B cell (primary cell): ENCODE results near the gene RABAC1. TPM values are rescaled to one million over a fixed set of nuclear protein-coding genes. Genes with fewer than 3 reads are reported as not detected.

Experiments used
- ATAC-seq: fragments of 200-7000 bp; cut with Tn5 transposase; one replicate; pipeline ENCODE4 v1.10.0; 2021; ENCODE audit warnings: low read depth, mild to moderate bottlenecking, moderate number of reproducible peaks, moderate library complexity
- CTCF ChIA-PET: fragments of 350-600 bp; sonication (Branson Sonifier 250); formaldehyde crosslinking; loops from one replicate; lab custom pipeline; 2021; ENCODE audit warnings: antibody characterized with exemption, inconsistent platforms; lab: Charles Lee
- POLR2A ChIA-PET: fragments of 350-600 bp; sonication (Branson Sonifier 250); formaldehyde crosslinking; loops from one replicate; lab custom pipeline; 2021; ENCODE audit warnings: antibody characterized with exemption; lab: Charles Lee
- DNase-seq: peaks from one replicate; pipeline ENCODE4 v3.0.0; 2013
- H2AFZ ChIP-seq: 2 replicates; pipeline ENCODE4 v1.6.1; 2012; ENCODE audit warnings: mild to moderate bottlenecking, low read depth, low read length; ENCODE audit not compliant: insufficient read depth, poor library complexity, severe bottlenecking
- H3K27ac ChIP-seq, 2 donors: 1 replicate in 1 of 2; 2 replicates in 1 of 2; pipeline ENCODE4 v1.5.1; 2012 to 2013; ENCODE audit warnings: low read length in 2 of 2, mild to moderate bottlenecking in 2 of 2, moderate library complexity in 1 of 2
- H3K27me3 ChIP-seq, 4 experiments: fragments of 200-600 bp in 1 of 4; sonication (generic) in 1 of 4; replicated peaks in 1 of 4; 1 replicate in 2 of 4; 2 replicates in 2 of 4; pipeline versions ENCODE4 v1.6.1 to v1.7.0; 2013 to 2016; ENCODE audit warnings: low read length in 3 of 4, mild to moderate bottlenecking in 2 of 4, mixed read lengths in 1 of 4, moderate library complexity in 1 of 4; ENCODE audit not compliant: insufficient read depth in 4 of 4, control insufficient read depth in 3 of 4; ENCODE audit errors: control extremely low read depth in 1 of 4
- H3K36me3 ChIP-seq, 2 experiments: replicated peaks in 1 of 2; 1 replicate in 1 of 2; 2 replicates in 1 of 2; pipeline versions ENCODE4 v1.6.1 to v1.7.1; 2013; ENCODE audit warnings: low read length in 1 of 2; ENCODE audit not compliant: insufficient read depth in 2 of 2, control insufficient read depth in 1 of 2; ENCODE audit errors: control extremely low read depth in 1 of 2, extremely low read depth in 1 of 2
- H3K4me1 ChIP-seq, 2 donors: fragments of 200-600 bp in 1 of 2; sonication (generic) in 1 of 2; 1 replicate in 1 of 2; 2 replicates in 1 of 2; pipeline versions ENCODE4 v1.5.1 to v1.6.1; 2013 to 2017; ENCODE audit warnings: low read length in 2 of 2; ENCODE audit not compliant: control insufficient read depth in 2 of 2, insufficient read depth in 2 of 2
- H3K4me2 ChIP-seq: replicated peaks from 2 replicates; pipeline ENCODE3; 2012; ENCODE audit warnings: mild to moderate bottlenecking, low read depth, low read length; ENCODE audit not compliant: poor library complexity, severe bottlenecking
- H3K4me3 ChIP-seq, 5 experiments: fragments of 200-600 bp in 1 of 5; sonication (generic) in 1 of 5; 1 replicate in 3 of 5; 2 replicates in 2 of 5; pipeline versions ENCODE4 v1.5.1 to v1.7.0; 2011 to 2016; ENCODE audit warnings: low read length in 4 of 5, mild to moderate bottlenecking in 4 of 5, low read depth in 2 of 5, control low read depth in 1 of 5, moderate library complexity in 1 of 5; ENCODE audit not compliant: insufficient read depth in 1 of 5; ENCODE audit errors: control extremely low read depth in 1 of 5, extremely low read depth in 1 of 5
- H3K79me2 ChIP-seq: fragments of 200-600 bp; sonication (generic); one replicate; pipeline ENCODE4 v1.6.0; 2016; ENCODE audit warnings: low read length; ENCODE audit not compliant: control insufficient read depth, insufficient read depth
- H3K9ac ChIP-seq: fragments of 200-600 bp; sonication (generic); 2 replicates; pipeline ENCODE4 v1.6.1; 2017; ENCODE audit warnings: mild to moderate bottlenecking, low read length, moderate library complexity
- H3K9me3 ChIP-seq, 3 donors: one replicate each; pipeline versions ENCODE4 v1.6.1 to v1.7.1; 2013; ENCODE audit warnings: low read length in 2 of 3; ENCODE audit not compliant: control insufficient read depth in 2 of 3, insufficient read depth in 1 of 3; ENCODE audit errors: control extremely low read depth in 1 of 3
- H4K20me1 ChIP-seq: 2 replicates; pipeline ENCODE4 v1.6.0; 2012; ENCODE audit warnings: mild to moderate bottlenecking, low read length; ENCODE audit not compliant: insufficient read depth, control insufficient read depth, poor library complexity, severe bottlenecking
- H3K27ac Mint-ChIP-seq: one replicate; pipeline ENCODE4 v1.8.0; 2021; ENCODE audit warnings: mixed read lengths
- H3K27me3 Mint-ChIP-seq: one replicate; pipeline ENCODE4 v1.8.0; 2021; ENCODE audit warnings: mixed read lengths
- H3K4me1 Mint-ChIP-seq: one replicate; pipeline ENCODE4 v1.8.0; 2021; ENCODE audit warnings: mixed read lengths
- H3K4me3 Mint-ChIP-seq: one replicate; pipeline ENCODE4 v1.8.0; 2021; ENCODE audit warnings: mixed read lengths
- H3K9me3 Mint-ChIP-seq: one replicate; pipeline ENCODE4 v1.8.0; 2022; ENCODE audit warnings: mixed read lengths; ENCODE audit not compliant: insufficient read depth
- EZH2 ChIP-seq: IDR thresholded peaks from 2 replicates; pipeline ENCODE4 v1.6.1; 2012; ENCODE audit warnings: borderline replicate concordance, low read depth, mild to moderate bottlenecking, moderate library complexity, low read length; ENCODE audit not compliant: insufficient read depth, poor library complexity, severe bottlenecking
- WGBS: methylation state at CpG from one replicate; pipeline ENCODE4 v1.1.5; 2013; ENCODE audit warnings: missing lambda C conversion rate; ENCODE audit not compliant: insufficient coverage; 5-methylcytosine and 5-hydroxymethylcytosine counted together
- intact Hi-C: fragments of 100-400 bp; cut with micrococcal nuclease; formaldehyde crosslinking; loops from one replicate; pipeline ENCODE4 v1.10.0; 2022
- polyA plus RNA-seq: library from polyadenylated mRNA; depleted of rRNA; stranded (reverse); fragments of >200 nt; gene quantifications from 2 replicates; pipeline ENCODE4 v1.2.3, GENCODE V29; 2012
- total RNA-seq, 2 donors: library from RNA; stranded (reverse); fragments of 120-200 nt in 1 of 2; gene quantifications; 1 replicate in 1 of 2; 2 replicates in 1 of 2; pipeline versions ENCODE4 v1.2.3 to v1.2.4, GENCODE V29; 2013 to 2022
- TF ChIP-seq, protein P1 (sequence below): fragments of 200-600 bp; IDR thresholded peaks from one replicate; pipeline ENCODE4 v1.8.0; 2022; ENCODE audit warnings: antibody characterized with exemption, mild to moderate bottlenecking

The RABAC1 gene
- total and polyA plus RNA-seq, 2 donors (not counting 1 experiment from before 2014, with no cell fraction given) = 146 to 190 TPM

GRCh38 chr19:41910240-41910991 lies 48.7 kb downstream of the RABAC1 start:
- Mint-ChIP-seq H3K4me3 (no peak overlapping the region), H3K27ac (peak overlapping the region; percentile 59), H3K9me3 (no peaks in the 10 kb centered on the region), H3K27me3 (peaks cover 18% of the 10 kb centered on the region), H3K4me1 (peaks cover 39% of the 10 kb centered on the region)
- H3K36me3 ChIP-seq = peaks cover 0 to 19% of the 10 kb centered on the region in 2 experiments
- peaks cover 78% of the 10 kb centered on the region for H4K20me1 ChIP-seq
- ChIA-PET CTCF (interaction anchor here (1.1 to 2.0 kb wide), 3 partner anchors 21 to 47 kb away, joined by 3 to 7 read pairs (median 4); no protein-coding TSS in a partner anchor), POLR2A (interaction anchor here (1.0 kb wide), 1 partner anchor 27 kb away, joined by 4 read pairs; no protein-coding TSS in a partner anchor)
- 86% methylated on average over 12 of the region's 12 CpGs for WGBS
- no peak for DNase-seq
- peaks cover 32 to 37% of the 10 kb centered on the region in 2 donors for H3K4me1 ChIP-seq
- no peak overlapping the region for H3K9ac ChIP-seq
- no peak for ATAC-seq
- H3K4me3 ChIP-seq = no peak overlapping the region
- no peak overlapping the region for H2AFZ ChIP-seq
- intact Hi-C loops = no loop called here
- H3K79me2 ChIP-seq = no peaks in the 10 kb centered on the region
- peaks cover 0 to 11% (median 0%) of the 10 kb centered on the region in 3 donors for H3K9me3 ChIP-seq
- no peak overlapping the region for H3K4me2 ChIP-seq
- no peak overlapping the region for H3K27ac ChIP-seq
- no peak for TF ChIP-seq EZH2
- TF ChIP-seq, protein P1, sequence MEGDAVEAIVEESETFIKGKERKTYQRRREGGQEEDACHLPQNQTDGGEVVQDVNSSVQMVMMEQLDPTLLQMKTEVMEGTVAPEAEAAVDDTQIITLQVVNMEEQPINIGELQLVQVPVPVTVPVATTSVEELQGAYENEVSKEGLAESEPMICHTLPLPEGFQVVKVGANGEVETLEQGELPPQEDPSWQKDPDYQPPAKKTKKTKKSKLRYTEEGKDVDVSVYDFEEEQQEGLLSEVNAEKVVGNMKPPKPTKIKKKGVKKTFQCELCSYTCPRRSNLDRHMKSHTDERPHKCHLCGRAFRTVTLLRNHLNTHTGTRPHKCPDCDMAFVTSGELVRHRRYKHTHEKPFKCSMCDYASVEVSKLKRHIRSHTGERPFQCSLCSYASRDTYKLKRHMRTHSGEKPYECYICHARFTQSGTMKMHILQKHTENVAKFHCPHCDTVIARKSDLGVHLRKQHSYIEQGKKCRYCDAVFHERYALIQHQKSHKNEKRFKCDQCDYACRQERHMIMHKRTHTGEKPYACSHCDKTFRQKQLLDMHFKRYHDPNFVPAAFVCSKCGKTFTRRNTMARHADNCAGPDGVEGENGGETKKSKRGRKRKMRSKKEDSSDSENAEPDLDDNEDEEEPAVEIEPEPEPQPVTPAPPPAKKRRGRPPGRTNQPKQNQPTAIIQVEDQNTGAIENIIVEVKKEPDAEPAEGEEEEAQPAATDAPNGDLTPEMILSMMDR = no peak
- peaks cover 0 to 31% (median 19%) of the 10 kb centered on the region in 4 experiments for H3K27me3 ChIP-seq

DNA sequence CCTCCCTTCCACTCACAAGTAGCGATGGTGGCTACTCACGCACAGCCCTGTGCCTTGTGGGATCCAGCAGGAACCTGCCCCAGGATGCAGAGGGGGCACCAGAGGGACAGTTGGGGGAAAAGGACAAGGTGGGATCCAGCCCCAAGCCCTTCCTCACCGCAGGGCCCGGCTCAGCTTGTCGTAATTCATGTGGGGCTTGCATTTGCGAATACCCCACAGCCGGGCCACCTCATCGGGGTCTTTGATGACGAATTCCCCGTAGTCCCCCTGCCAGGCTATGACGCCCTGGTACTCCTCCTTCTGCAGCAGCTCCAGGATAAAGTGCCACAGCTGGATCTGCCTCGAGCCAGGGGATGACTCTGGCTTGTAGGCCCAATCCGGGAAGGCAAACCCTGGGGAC lies 49.4 kb downstream of the RABAC1 start:
- peaks cover 0 to 27% of the 10 kb centered on the region in 2 experiments for H3K36me3 ChIP-seq
- H3K9ac ChIP-seq = no peak overlapping the region
- 83% methylated on average over 11 of the region's 13 CpGs for WGBS
- ChIA-PET POLR2A (interaction anchor here (1.0 kb wide), 1 partner anchor 26 kb away, joined by 4 read pairs; no protein-coding TSS in a partner anchor), CTCF (no interaction called here)
- peaks cover 0 to 26% (median 15%) of the 10 kb centered on the region in 4 experiments for H3K27me3 ChIP-seq
- H3K27ac ChIP-seq = no peak overlapping the region
- no peaks in the 10 kb centered on the region for H3K79me2 ChIP-seq
- TF ChIP-seq, protein P1 = no peak
- no peak for TF ChIP-seq EZH2
- H2AFZ ChIP-seq = no peak overlapping the region
- H3K4me3 ChIP-seq = no peak overlapping the region
- Mint-ChIP-seq H3K27me3 (peaks cover 18% of the 10 kb centered on the region), H3K4me1 (peaks cover 39% of the 10 kb centered on the region), H3K4me3 (no peak overlapping the region), H3K9me3 (no peaks in the 10 kb centered on the region), H3K27ac (no peak overlapping the region)
- intact Hi-C loops = no loop called here
- H3K4me1 ChIP-seq = peaks cover 27 to 30% of the 10 kb centered on the region in 2 donors
- peaks cover 82% of the 10 kb centered on the region for H4K20me1 ChIP-seq
- no peak for ATAC-seq
- H3K9me3 ChIP-seq = peaks cover 0 to 11% (median 0%) of the 10 kb centered on the region in 3 donors
- DNase-seq = no peak
- no peak overlapping the region for H3K4me2 ChIP-seq
